ENCODE data around the gene PSMD14. TPM values are rescaled to one million over a fixed set of nuclear protein-coding genes. Genes with fewer than 3 reads are reported as not detected.

Gene PSMD14
- total RNA-seq, 1 experiment from 2014 or later: 81.1 TPM

- H3K4me1 Mint-ChIP-seq (ENCODE audit: low read depth, unreplicated experiment): no peaks in the 10 kb centered on the region
- H3K9me3 Mint-ChIP-seq (ENCODE audit: unreplicated experiment): no peaks in the 10 kb centered on the region
- no peaks in the 10 kb centered on the region for H3K27me3 ChIP-seq (replicated peaks; ENCODE audit: control insufficient read depth, insufficient read depth, low read length)
- no peak for TF ChIP-seq CTCF (IDR thresholded peaks at IDR 0.05; ENCODE audit: insufficient read depth in 1 of 2, low read depth in 1 of 2, low read length in 1 of 2, severe bottlenecking in 1 of 2, unreplicated experiment in 1 of 2)
- H3K36me3 ChIP-seq (ENCODE audit: control insufficient read depth, insufficient read depth, low read length): no peaks in the 10 kb centered on the region
- no peak overlapping the region for H3K4me3 ChIP-seq (ENCODE audit: low read depth, low read length)
- no TSS peak for BruUV-seq (replicated peaks)
- no peaks in the 10 kb centered on the region for H3K4me1 ChIP-seq
- H3K9me3 ChIP-seq: no peaks in the 10 kb centered on the region
- no peak overlapping the region for H3K27ac Mint-ChIP-seq (ENCODE audit: unreplicated experiment)
- no peak for DNase-seq
- no peaks in the 10 kb centered on the region for H3K27me3 Mint-ChIP-seq (ENCODE audit: insufficient read depth, unreplicated experiment)
- no peak overlapping the region for H3K4me3 Mint-ChIP-seq (ENCODE audit: unreplicated experiment)
- H3K36me3 Mint-ChIP-seq (ENCODE audit: insufficient read depth, unreplicated experiment): peaks cover 9% of the 10 kb centered on the region
- ChIA-PET CTCF (no interaction called here), POLR2A (no interaction called here)
- intact Hi-C loops (cut with micrococcal nuclease; ENCODE audit: unreplicated experiment): no loop called here
Measured at GRCh38 chr2:161406316-161406715, 98.1 kb downstream of the PSMD14 start.

GRCh38 chr2:161407597-161407996, 99.4 kb downstream of the PSMD14 start:
- ChIA-PET POLR2A (no interaction called here), CTCF (no interaction called here)
- Histone ChIP-seq H3K4me3 (ENCODE audit: low read depth, low read length) (no peak overlapping the region), H3K9me3 (no peaks in the 10 kb centered on the region), H3K4me1 (no peaks in the 10 kb centered on the region), H3K36me3 (ENCODE audit: control insufficient read depth, insufficient read depth, low read length) (no peaks in the 10 kb centered on the region), H3K27me3 (replicated peaks; ENCODE audit: control insufficient read depth, insufficient read depth, low read length) (no peaks in the 10 kb centered on the region)
- H3K4me1 Mint-ChIP-seq (ENCODE audit: low read depth, unreplicated experiment): no peaks in the 10 kb centered on the region
- BruUV-seq (replicated peaks): no TSS peak
- no peak overlapping the region for H3K4me3 Mint-ChIP-seq (ENCODE audit: unreplicated experiment)
- intact Hi-C loops (cut with micrococcal nuclease; ENCODE audit: unreplicated experiment): no loop called here
- no peaks in the 10 kb centered on the region for H3K9me3 Mint-ChIP-seq (ENCODE audit: unreplicated experiment)
- no peak overlapping the region for H3K27ac Mint-ChIP-seq (ENCODE audit: unreplicated experiment)
- no peaks in the 10 kb centered on the region for H3K27me3 Mint-ChIP-seq (ENCODE audit: insufficient read depth, unreplicated experiment)
- H3K36me3 Mint-ChIP-seq (ENCODE audit: insufficient read depth, unreplicated experiment): no peaks in the 10 kb centered on the region
- DNase-seq: no peak
- TF ChIP-seq CTCF (IDR thresholded peaks at IDR 0.05; ENCODE audit: insufficient read depth in 1 of 2, low read depth in 1 of 2, low read length in 1 of 2, severe bottlenecking in 1 of 2, unreplicated experiment in 1 of 2): no peak

GRCh38 chr2:161409308-161409907, 101.2 kb downstream of the PSMD14 start:
- Mint-ChIP-seq H3K27me3 (ENCODE audit: insufficient read depth, unreplicated experiment) (no peaks in the 10 kb centered on the region), H3K27ac (ENCODE audit: unreplicated experiment) (no peak overlapping the region), H3K9me3 (ENCODE audit: unreplicated experiment) (no peaks in the 10 kb centered on the region), H3K4me1 (ENCODE audit: low read depth, unreplicated experiment) (peaks cover 5% of the 10 kb centered on the region), H3K36me3 (ENCODE audit: insufficient read depth, unreplicated experiment) (no peaks in the 10 kb centered on the region), H3K4me3 (ENCODE audit: unreplicated experiment) (no peak overlapping the region)
- H3K4me1 ChIP-seq: no peaks in the 10 kb centered on the region
- ChIA-PET POLR2A (no interaction called here), CTCF (no interaction called here)
- no peaks in the 10 kb centered on the region for H3K27me3 ChIP-seq (replicated peaks; ENCODE audit: control insufficient read depth, insufficient read depth, low read length)
- no TSS peak for BruUV-seq (replicated peaks)
- intact Hi-C loops (cut with micrococcal nuclease; ENCODE audit: unreplicated experiment): no loop called here
- DNase-seq: no peak
- TF ChIP-seq CTCF (IDR thresholded peaks at IDR 0.05; ENCODE audit: insufficient read depth in 1 of 2, low read depth in 1 of 2, low read length in 1 of 2, severe bottlenecking in 1 of 2, unreplicated experiment in 1 of 2): no peak
- H3K9me3 ChIP-seq: no peaks in the 10 kb centered on the region
- no peaks in the 10 kb centered on the region for H3K36me3 ChIP-seq (ENCODE audit: control insufficient read depth, insufficient read depth, low read length)
- no peak overlapping the region for H3K4me3 ChIP-seq (ENCODE audit: low read depth, low read length)
